Tibial nerve (tissue), 4 donors: Measurements from ENCODE around the gene CTSL.

Source experiments
- CTCF ChIP-seq, 5 experiments: fragments of 200-600 bp in 3 of 5; fragments of 450-650 bp in 2 of 5; sonication (generic) in 3 of 5; IDR thresholded peaks; one replicate each; pipeline ENCODE4 v1.5.1; 2016 to 2019; ENCODE audit warnings: antibody characterized with exemption in 5 of 5, mild to moderate bottlenecking in 3 of 5, moderate library complexity in 2 of 5
- EP300 ChIP-seq, 2 donors: sonication (generic); formaldehyde crosslinking; IDR thresholded peaks; one replicate each; pipeline ENCODE4 v1.6.1; 2017; ENCODE audit warnings: antibody characterized with exemption in 2 of 2, mild to moderate bottlenecking in 1 of 2
- POLR2A ChIP-seq, 2 donors: fragments of 450-650 bp; IDR thresholded peaks; one replicate each; pipeline ENCODE4 v1.6.1; 2017; ENCODE audit warnings: antibody characterized with exemption in 2 of 2, mild to moderate bottlenecking in 2 of 2, moderate library complexity in 2 of 2

DNA sequence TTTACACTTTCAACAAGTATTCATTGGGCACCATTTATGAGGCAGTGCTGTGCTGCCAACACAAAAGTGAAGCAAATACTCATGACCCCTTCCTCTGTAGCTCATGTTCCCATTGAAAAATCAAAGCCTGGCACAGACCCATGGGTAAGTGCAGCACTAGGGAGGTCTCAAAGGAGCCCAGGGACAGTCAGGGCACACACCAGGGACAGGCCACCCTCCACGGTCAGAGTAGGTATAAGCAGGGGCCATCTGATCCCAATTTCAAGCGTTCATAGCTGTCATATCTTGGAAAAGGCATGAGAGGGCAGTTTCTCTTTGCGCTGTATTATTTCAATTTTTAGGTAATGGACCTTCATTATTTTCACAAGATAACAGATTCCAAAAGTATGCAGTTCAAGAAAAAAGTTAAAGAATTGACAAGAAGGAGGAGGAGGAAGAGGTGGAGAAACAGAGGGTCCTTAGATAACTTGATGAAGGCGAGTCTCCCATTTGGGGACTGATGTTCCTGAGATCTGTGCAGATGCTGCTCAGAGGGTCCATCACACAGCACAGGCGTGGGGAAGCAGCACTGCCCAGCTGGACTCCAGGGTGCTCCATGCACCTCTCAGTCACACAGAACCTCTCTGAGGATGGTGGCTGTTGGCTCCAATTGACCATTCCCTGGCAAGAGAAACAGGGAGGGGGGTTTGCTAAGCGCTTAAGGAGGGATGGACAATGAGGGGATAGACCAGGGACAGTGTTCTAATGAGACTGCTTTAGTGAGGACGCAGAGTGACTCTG is 7.5 kb downstream of the CTSL start:
- TF ChIP-seq CTCF (IDR thresholded peaks at IDR 0.05) (no peak), POLR2A (IDR thresholded peaks at IDR 0.05) (no peak), EP300 (IDR thresholded peaks at IDR 0.05) (no peak)
